Activated B cell treated with CpG ODN at 0.5 μM for 24 hours (primary cell): ENCODE measurements around the gene PSD. TPM values are rescaled to one million over a fixed set of nuclear protein-coding genes. Genes with fewer than 3 reads are reported as not detected.

Experiments
- ATAC-seq: fragments of 200-7000 bp; cut with Tn5 transposase; one replicate; pipeline ENCODE4 v1.10.0; 2021; ENCODE audit warnings: low read depth, mild to moderate bottlenecking, moderate library complexity
- CTCF ChIA-PET: fragments of 350-600 bp; sonication (Branson Sonifier 250); formaldehyde crosslinking; loops from one replicate; lab custom pipeline; 2021; ENCODE audit warnings: antibody characterized with exemption; lab: Charles Lee
- POLR2A ChIA-PET: fragments of 350-600 bp; sonication (Branson Sonifier 250); formaldehyde crosslinking; loops from one replicate; lab custom pipeline; 2021; ENCODE audit warnings: antibody characterized with exemption; lab: Charles Lee
- DNase-seq: peaks from one replicate; pipeline ENCODE4 v3.0.0; 2022
- H3K27ac Mint-ChIP-seq: one replicate; pipeline ENCODE4 v1.8.0; 2020; ENCODE audit warnings: mixed read lengths
- H3K27me3 Mint-ChIP-seq: one replicate; pipeline ENCODE4 v1.8.0; 2021; ENCODE audit warnings: mixed read lengths
- H3K36me3 Mint-ChIP-seq: one replicate; pipeline ENCODE4 v1.8.0; 2021; ENCODE audit warnings: low read depth, mixed read lengths
- H3K4me1 Mint-ChIP-seq: one replicate; pipeline ENCODE4 v1.8.0; 2021; ENCODE audit warnings: mixed read lengths
- H3K4me3 Mint-ChIP-seq: one replicate; pipeline ENCODE4 v1.8.0; 2020; ENCODE audit warnings: mild to moderate bottlenecking, mixed read lengths
- H3K9me3 Mint-ChIP-seq: one replicate; pipeline ENCODE4 v1.8.0; 2020; ENCODE audit warnings: mixed read lengths
- CTCF ChIP-seq: fragments of 200-600 bp; IDR thresholded peaks from one replicate; pipeline ENCODE4 v1.8.0; 2022; ENCODE audit warnings: antibody characterized with exemption, mild to moderate bottlenecking
- intact Hi-C: fragments of 100-400 bp; cut with micrococcal nuclease; formaldehyde crosslinking; loops from one replicate; pipeline ENCODE4 v1.15.1; 2024
- total RNA-seq: library from RNA; stranded (reverse); gene quantifications from 2 replicates; pipeline ENCODE4 v1.2.3, GENCODE V29; 2022

PSD gene
- total RNA-seq, 1 donor from 2014 or later: 1.5 TPM

- intact Hi-C loops: no loop called here
- ATAC-seq: no peak
- CTCF ChIA-PET: interaction anchor here (1.1 to 2.6 kb wide), 9 partner anchors 10 to 169 kb away, joined by 3 to 24 read pairs (median 6); partner anchors contain the start of gene FBXL15
- H3K27ac Mint-ChIP-seq: peak overlapping the region; percentile 69
- peaks cover 76% of the 10 kb centered on the region for H3K36me3 Mint-ChIP-seq
- H3K9me3 Mint-ChIP-seq: no peaks in the 10 kb centered on the region
- peaks cover 54% of the 10 kb centered on the region for H3K4me1 Mint-ChIP-seq
- no peak for TF ChIP-seq CTCF
- no peak for DNase-seq
- H3K27me3 Mint-ChIP-seq: no peaks in the 10 kb centered on the region
- peak overlapping the region; percentile 94 for H3K4me3 Mint-ChIP-seq
- POLR2A ChIA-PET: interaction anchor here (1.1 to 15.2 kb wide), 11 partner anchors 5 to 169 kb away, joined by 3 to 305 read pairs (median 19); partner anchors contain the start of genes C10orf95, CUEDC2 and FBXL15
These were observed 18.5 kb downstream of the PSD start for GRCh38 chr10:102400076-102400475.

- no peaks in the 10 kb centered on the region for H3K27me3 Mint-ChIP-seq
- H3K36me3 Mint-ChIP-seq: peaks cover 77% of the 10 kb centered on the region
These were observed 19.2 kb downstream of the PSD start for GRCh38 chr10:102399217-102400021.

GRCh38 chr10:102398172-102399020 is 20.2 kb downstream of the PSD start:
- Mint-ChIP-seq H3K27me3 (no peaks in the 10 kb centered on the region), H3K9me3 (no peaks in the 10 kb centered on the region), H3K4me1 (peaks cover 51% of the 10 kb centered on the region), H3K27ac (peak overlapping the region; percentile 97), H3K4me3 (peak overlapping the region; percentile 94), H3K36me3 (peaks cover 72% of the 10 kb centered on the region)
- no peak for TF ChIP-seq CTCF
- intact Hi-C loops: loop anchor here (1.0 kb wide), 2 partner anchors 23 to 266 kb away; no protein-coding TSS in a partner anchor
- DNase-seq: no peak
- ChIA-PET POLR2A (interaction anchor here (0.6 to 15.2 kb wide), 21 partner anchors 6 to 1657 kb away, joined by 3 to 305 read pairs (median 6); partner anchors contain the start of genes C10orf95, CUEDC2, FBXL15 and OGA), CTCF (interaction anchor here (0.7 to 2.6 kb wide), 10 partner anchors 8 to 169 kb away, joined by 3 to 24 read pairs (median 6); partner anchors contain the start of gene FBXL15)
- no peak for ATAC-seq

More at GRCh38 chr10:102399217-102400021, 19.2 kb downstream of the PSD start:
- CTCF ChIA-PET: interaction anchor here (0.6 to 2.6 kb wide), 15 partner anchors 9 to 273 kb away, joined by 3 to 24 read pairs (median 5); partner anchors contain the start of gene FBXL15
- peak; percentile 87 for DNase-seq
- peak overlapping the region; percentile 97 for H3K27ac Mint-ChIP-seq
- intact Hi-C loops: loop anchor here (1.0 kb wide), 2 partner anchors 22 to 267 kb away; no protein-coding TSS in a partner anchor
- TF ChIP-seq CTCF: peak; percentile 95
- ATAC-seq: peak; percentile 37
- POLR2A ChIA-PET: interaction anchor here (0.6 to 15.2 kb wide), 18 partner anchors 5 to 1658 kb away, joined by 3 to 305 read pairs (median 6); partner anchors contain the start of genes C10orf95, CUEDC2 and FBXL15
- peaks cover 53% of the 10 kb centered on the region for H3K4me1 Mint-ChIP-seq
- H3K9me3 Mint-ChIP-seq: no peaks in the 10 kb centered on the region
- peak overlapping the region; percentile 94 for H3K4me3 Mint-ChIP-seq

GRCh38 chr10:102397222-102398171 is 21.1 kb downstream of the PSD start:
- Mint-ChIP-seq H3K4me3 (peak overlapping the region; percentile 94), H3K4me1 (peaks cover 58% of the 10 kb centered on the region), H3K9me3 (no peaks in the 10 kb centered on the region), H3K36me3 (peaks cover 71% of the 10 kb centered on the region), H3K27ac (peak overlapping the region; percentile 97), H3K27me3 (no peaks in the 10 kb centered on the region)
- no peak for TF ChIP-seq CTCF
- intact Hi-C loops: no loop called here
- no peak for ATAC-seq
- ChIA-PET CTCF (interaction anchor here (1.9 to 2.6 kb wide), 3 partner anchors 12 to 25 kb away, joined by 5 to 19 read pairs (median 8); no protein-coding TSS in a partner anchor), POLR2A (interaction anchor here (0.6 to 15.2 kb wide), 14 partner anchors 7 to 265 kb away, joined by 3 to 305 read pairs (median 14); partner anchors contain the start of genes C10orf95, CUEDC2, FBXL15 and GBF1)
- no peak for DNase-seq
